DMS 273 (cell line): Measurements from ENCODE around the gene FAM131B.

Experiments used
- DNase-seq: peaks from one replicate; lab custom pipeline; 2025; ENCODE audit not compliant: unreplicated experiment; lab: John Stamatoyannopoulos, UW

The FAM131B gene

GRCh38 chr7:143325240-143325639, 37.3 kb downstream of the FAM131B start:
- no peak for DNase-seq

DNA sequence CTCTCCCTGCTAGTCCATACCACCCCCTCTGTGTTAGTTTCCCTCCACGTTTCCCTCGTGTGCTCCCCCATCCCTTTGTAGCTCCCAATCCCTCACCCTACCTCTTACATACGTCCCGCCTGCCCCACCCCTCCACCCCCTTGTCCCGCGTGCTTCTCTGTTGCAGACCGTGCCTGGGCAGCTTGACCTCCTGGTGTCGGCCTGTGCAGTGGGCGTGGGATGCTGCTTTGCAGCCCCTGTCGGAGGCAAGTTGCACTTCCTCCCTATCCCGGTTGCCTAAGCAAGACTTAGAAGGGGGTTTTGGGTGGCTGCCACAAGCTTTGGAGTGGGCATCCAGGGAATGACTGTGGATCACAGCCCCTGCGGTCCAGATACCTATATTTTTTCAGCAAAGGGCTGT, 38.9 kb downstream of the FAM131B start:
- no peak for DNase-seq

- peak; percentile 48 for DNase-seq
Observed at GRCh38 chr7:143322760-143323633, 39.5 kb downstream of the FAM131B start.

GRCh38 chr7:143321734-143322133, 40.8 kb downstream of the FAM131B start:
- DNase-seq: peak; percentile 26

DNA sequence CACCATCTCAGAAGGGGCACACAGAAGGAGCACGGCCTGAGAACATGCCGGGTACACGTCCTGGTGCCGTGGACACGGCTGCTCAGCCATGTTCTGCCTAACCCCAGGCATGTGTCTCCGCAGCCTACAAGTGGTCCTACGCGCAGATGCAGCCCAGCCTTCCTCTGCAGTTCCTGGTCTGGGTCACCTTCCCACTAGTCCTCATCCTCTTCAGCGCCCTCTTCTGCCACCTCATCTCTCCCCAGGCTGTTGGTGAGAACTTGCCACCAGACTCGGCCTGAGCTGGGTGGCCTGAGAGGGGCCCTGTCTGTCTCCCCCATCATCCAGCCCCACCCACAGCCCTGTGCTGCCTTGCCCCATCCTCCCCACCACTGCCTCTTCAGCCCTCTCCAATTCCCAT, 41.3 kb downstream of the FAM131B start:
- DNase-seq: no peak

- no peak for DNase-seq
Observed at GRCh38 chr7:143320620-143321019, 41.9 kb downstream of the FAM131B start.

GRCh38 chr7:143318661-143319060, 43.9 kb downstream of the FAM131B start:
- DNase-seq: no peak

DNA sequence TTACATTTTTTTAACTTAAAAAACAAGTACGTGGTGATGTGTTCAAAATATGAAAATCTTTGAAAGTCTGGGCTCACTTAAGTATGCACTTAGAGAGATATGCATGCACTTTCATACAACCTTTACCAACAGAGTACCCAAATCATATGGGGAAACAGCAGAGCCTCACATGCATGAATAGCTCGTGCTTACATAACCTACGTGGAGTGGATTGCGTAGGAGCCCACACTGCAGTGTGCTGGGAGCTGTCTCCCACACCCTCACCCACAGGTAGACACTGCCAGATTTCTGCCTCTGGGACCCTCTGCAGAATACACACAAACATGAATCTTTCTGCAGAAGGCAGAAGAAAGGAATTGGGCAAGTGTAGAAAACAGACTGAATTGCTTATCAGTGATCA, 46.0 kb downstream of the FAM131B start:
- DNase-seq: no peak

GRCh38 chr7:143315776-143316175, 46.7 kb downstream of the FAM131B start, which contains the start of gene CLCN1:
CLCN1 (plus strand) TSS chr7:143316111; CDS start chr7:143316213, 102 bp downstream.
- DNase-seq: no peak

GRCh38 chr7:143314127-143314526, 48.4 kb downstream of the FAM131B start:
- DNase-seq: no peak

- DNase-seq: no peak
Observed at GRCh38 chr7:143308632-143309031, 53.9 kb downstream of the FAM131B start.

- DNase-seq: peak; percentile 67
Observed at GRCh38 chr7:143305423-143306070, 57.0 kb downstream of the FAM131B start.

DNA sequence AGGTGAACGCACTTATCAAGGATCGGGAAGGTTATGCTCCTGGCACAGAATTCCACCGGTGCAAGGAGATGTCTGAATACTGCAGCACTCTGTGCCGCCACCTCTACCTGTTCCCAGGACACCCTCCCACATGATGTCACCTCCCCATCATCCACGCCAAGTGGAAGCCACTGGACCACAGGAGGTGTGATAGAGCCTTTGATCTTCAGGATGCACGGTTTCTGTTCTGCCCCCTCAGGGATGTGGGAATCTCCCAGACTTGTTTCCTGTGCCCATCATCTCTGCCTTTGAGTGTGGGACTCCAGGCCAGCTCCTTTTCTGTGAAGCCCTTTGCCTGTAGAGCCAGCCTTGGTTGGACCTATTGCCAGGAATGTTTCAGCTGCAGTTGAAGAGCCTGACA, 57.6 kb downstream of the FAM131B start:
- no peak for DNase-seq

DNA sequence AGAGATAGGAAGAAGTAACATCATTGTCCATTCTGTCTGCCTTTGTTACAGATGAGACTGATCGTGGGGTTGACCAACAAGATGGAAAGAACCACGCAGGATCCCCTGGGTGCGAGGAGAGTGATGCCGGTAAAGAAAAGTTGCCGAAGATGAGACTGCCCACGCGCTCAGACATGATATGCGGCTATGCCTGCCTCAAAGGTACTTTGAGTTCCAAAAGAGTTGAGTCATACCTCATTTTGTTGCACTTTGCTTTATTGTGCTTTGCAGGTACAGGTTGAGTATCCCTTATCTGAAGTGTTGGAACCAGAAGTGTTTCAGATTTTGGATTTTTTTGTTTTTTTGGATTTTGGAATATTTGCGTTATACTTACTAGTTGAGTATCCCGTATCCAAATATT, 58.8 kb downstream of the FAM131B start:
- DNase-seq: no peak
